Measurements from ENCODE around the gene ADAMTS14.
"Not testable (repeated sequence)": the region's sequence is repeated elsewhere in the genome, so short reads cannot be mapped to it uniquely, and the experiment has no call there.

DNA sequence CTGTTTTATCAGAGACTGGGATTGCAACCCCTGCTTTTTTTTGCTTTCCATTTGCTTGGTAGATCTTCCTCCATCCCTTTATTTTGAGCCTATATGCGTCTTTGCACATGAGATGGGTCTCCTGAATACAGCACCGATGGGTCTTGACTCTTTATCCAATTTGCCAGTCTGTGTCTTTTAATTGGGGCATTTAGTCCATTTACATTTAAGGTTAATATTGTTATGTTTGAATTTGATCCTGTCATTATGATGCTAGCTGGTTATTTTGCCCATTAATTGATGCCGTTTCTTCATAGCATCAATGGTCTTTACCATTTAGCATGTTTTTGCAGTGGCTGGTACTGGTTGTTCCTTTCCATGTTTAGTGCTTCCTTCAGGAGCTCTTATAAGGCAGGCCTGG, 29.0 kb upstream of the ADAMTS14 start:
- TF ChIP-seq POLR2A (IDR thresholded peaks at IDR 0.05; ENCODE audit: low read depth, low read length); POLR2AphosphoS5 (IDR thresholded peaks at IDR 0.05; ENCODE audit: low read depth, low read length); TAF1 (IDR thresholded peaks at IDR 0.05; ENCODE audit: borderline replicate concordance, low read depth, low read length): not testable (repeated sequence)

Measured in GM12892 (cell line).